22Rv1 (cell line): ENCODE measurements around the gene HBM.
"Not testable (repeated sequence)": the region's sequence is repeated elsewhere in the genome, so short reads cannot be mapped to it uniquely, and the experiment has no call there.

ENCODE experiments used
- CTCF ChIP-seq: fragments of 450-650 bp; IDR thresholded peaks from 2 replicates; pipeline ENCODE4 v1.5.1; 2017; ENCODE audit warnings: mild to moderate bottlenecking
- ZFX ChIP-seq: fragments of 450-650 bp; IDR thresholded peaks from 2 replicates; pipeline ENCODE4 v1.6.1; 2017; ENCODE audit warnings: antibody characterized with exemption, borderline replicate concordance

- TF ChIP-seq CTCF, ZFX: not testable (repeated sequence)
Measured at GRCh38 chr16:176477-177382, 11.0 kb downstream of the HBM start, which contains the start of gene HBA1.
